GM21576 (cell line): ENCODE data around the gene RFX3.
A peak's percentile ranks its signal among the peaks of the same experiment; 100 is the strongest.
"Not testable (repeated sequence)": the region's sequence is repeated elsewhere in the genome, so short reads cannot be mapped to it uniquely, and the experiment has no call there.

Source experiments
- ATAC-seq: cut with Tn5 transposase; IDR thresholded peaks from one replicate; pipeline ENCODE4 v1.9.1; 2021; ENCODE audit warnings: mild to moderate bottlenecking, moderate library complexity; ENCODE audit not compliant: unreplicated experiment

RFX3 gene

GRCh38 chr9:3361116-3361515 is 164.7 kb downstream of the RFX3 start:
- ATAC-seq, result no peak

GRCh38 chr9:3360245-3360644 is 165.6 kb downstream of the RFX3 start:
- ATAC-seq, result no peak

GRCh38 chr9:3359778-3360177 is 166.0 kb downstream of the RFX3 start:
- no peak for ATAC-seq

- no peak for ATAC-seq
These were observed 166.6 kb downstream of the RFX3 start for GRCh38 chr9:3359048-3359692.

GRCh38 chr9:3348169-3348568 is 177.6 kb downstream of the RFX3 start:
- no peak for ATAC-seq

GRCh38 chr9:3346549-3346948 is 179.3 kb downstream of the RFX3 start:
- ATAC-seq, result no peak

- no peak for ATAC-seq
These were observed 182.1 kb downstream of the RFX3 start for GRCh38 chr9:3343671-3344070.

GRCh38 chr9:3342159-3342777 is 183.5 kb downstream of the RFX3 start:
- no peak for ATAC-seq

GRCh38 chr9:3337515-3338225 is 188.1 kb downstream of the RFX3 start:
- no peak for ATAC-seq

- no peak for ATAC-seq
These were observed 188.8 kb downstream of the RFX3 start for GRCh38 chr9:3336951-3337350.

- no peak for ATAC-seq
These were observed 193.0 kb downstream of the RFX3 start for GRCh38 chr9:3332802-3333201.

GRCh38 chr9:3331801-3332200 is 194.0 kb downstream of the RFX3 start:
- ATAC-seq, result no peak

- no peak for ATAC-seq
These were observed 194.9 kb downstream of the RFX3 start for GRCh38 chr9:3330792-3331420.

GRCh38 chr9:3329361-3329760 is 196.4 kb downstream of the RFX3 start:
- no peak for ATAC-seq

GRCh38 chr9:3323714-3324113 is 202.1 kb downstream of the RFX3 start:
- ATAC-seq, result no peak

- no peak for ATAC-seq
These were observed 204.6 kb downstream of the RFX3 start for GRCh38 chr9:3321186-3321585.

- not testable (repeated sequence) for ATAC-seq
These were observed 213.2 kb downstream of the RFX3 start for GRCh38 chr9:3312595-3312994.

GRCh38 chr9:3308609-3309008 is 217.2 kb downstream of the RFX3 start:
- no peak for ATAC-seq

- ATAC-seq, result not testable (repeated sequence)
These were observed 221.4 kb downstream of the RFX3 start for GRCh38 chr9:3304388-3304787.

- peak; percentile 98 for ATAC-seq
These were observed 225.9 kb downstream of the RFX3 start for GRCh38 chr9:3299872-3300271.

GRCh38 chr9:3296536-3296935 is 229.3 kb downstream of the RFX3 start:
- no peak for ATAC-seq

- ATAC-seq, result no peak
These were observed 233.5 kb downstream of the RFX3 start for GRCh38 chr9:3292311-3292710.
